GM19025 (cell line): Measurements from ENCODE around the gene SYT5.
"Not testable (repeated sequence)": the region's sequence is repeated elsewhere in the genome, so short reads cannot be mapped to it uniquely, and the experiment has no call there.

ENCODE experiments used
- ATAC-seq: cut with Tn5 transposase; IDR thresholded peaks from one replicate; pipeline ENCODE4 v1.9.1; 2021; ENCODE audit warnings: mild to moderate bottlenecking, low read depth, moderate library complexity; ENCODE audit not compliant: unreplicated experiment

Gene SYT5

DNA sequence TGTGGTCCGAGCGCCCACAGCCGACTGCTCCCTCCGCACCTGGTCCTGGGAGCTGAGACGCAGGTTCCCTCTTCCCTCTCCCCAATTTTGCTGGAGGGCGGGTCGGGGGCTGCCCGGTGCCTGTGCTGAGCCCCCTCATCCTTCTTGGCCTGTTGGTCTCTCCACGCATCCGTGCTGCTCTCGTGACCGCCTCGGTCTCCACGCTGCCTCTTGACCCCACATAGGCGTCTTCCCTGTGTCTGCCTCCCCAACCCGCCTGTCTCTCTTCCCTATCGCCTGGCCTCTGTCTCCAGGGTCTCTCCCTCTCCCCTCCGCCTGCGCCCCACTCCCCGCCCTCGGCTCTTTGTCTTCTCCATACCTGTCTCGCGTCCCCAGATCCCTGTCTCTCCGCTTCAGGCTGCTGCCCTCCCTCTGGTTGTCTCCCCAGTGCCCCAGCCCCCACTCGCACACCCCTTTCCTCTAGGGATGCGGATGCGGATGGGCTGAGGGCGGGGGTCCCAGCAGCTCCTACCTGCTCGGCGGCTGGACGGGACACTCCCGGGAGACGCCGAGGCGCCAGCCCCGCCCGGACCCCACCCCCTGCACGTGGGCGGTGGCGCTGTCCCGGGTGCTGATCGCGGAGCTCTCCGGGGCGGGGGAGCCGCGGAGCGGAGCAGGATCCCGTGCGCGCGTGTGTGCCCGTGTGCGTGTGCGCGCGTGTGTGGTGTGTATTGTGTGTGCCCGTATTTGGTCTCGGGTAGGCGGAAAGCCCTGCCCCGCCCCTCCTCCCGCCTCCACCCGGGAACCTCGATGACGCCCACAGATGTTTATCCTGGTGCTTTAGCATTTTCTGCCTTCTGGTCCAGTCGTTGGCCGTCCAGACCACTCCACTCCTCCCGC, at the start of gene SYT5:
SYT5 (minus strand) TSS at position 684 of the 879 bp plus-strand sequence. CDS start 1,248 bp downstream, outside the sequence.
- no peak for ATAC-seq

GRCh38 chr19:55229789-55230182, 49.7 kb upstream of the SYT5 start:
- ATAC-seq, result no peak

- ATAC-seq, result no peak
Observed at GRCh38 chr19:55229145-55229788, 49.2 kb upstream of the SYT5 start.

GRCh38 chr19:55228403-55229031, 48.4 kb upstream of the SYT5 start, which contains the start of gene TMEM86B:
Gene TMEM86B (minus strand): TSS chr19:55228763. CDS start chr19:55228741, 22 bp downstream.
- ATAC-seq, result no peak

DNA sequence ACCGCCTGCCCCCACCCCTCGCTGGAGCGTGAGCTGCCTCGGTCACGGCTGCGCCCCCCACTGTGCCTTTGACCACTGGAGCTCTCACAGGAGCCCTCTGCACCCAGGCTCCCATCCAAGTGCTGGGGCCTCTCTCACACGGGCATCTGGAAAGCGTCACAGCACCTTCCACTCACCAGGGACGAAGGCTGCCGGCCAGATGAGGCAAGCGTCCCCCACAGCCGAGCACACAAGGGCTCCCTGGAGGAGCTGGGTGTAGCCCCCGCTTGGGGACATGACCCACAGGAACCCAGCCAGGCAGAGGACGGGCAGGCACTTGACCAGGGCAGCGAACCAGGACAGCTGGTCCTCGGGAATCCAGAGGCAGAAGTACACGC, 47.9 kb upstream of the SYT5 start:
- no peak for ATAC-seq

DNA sequence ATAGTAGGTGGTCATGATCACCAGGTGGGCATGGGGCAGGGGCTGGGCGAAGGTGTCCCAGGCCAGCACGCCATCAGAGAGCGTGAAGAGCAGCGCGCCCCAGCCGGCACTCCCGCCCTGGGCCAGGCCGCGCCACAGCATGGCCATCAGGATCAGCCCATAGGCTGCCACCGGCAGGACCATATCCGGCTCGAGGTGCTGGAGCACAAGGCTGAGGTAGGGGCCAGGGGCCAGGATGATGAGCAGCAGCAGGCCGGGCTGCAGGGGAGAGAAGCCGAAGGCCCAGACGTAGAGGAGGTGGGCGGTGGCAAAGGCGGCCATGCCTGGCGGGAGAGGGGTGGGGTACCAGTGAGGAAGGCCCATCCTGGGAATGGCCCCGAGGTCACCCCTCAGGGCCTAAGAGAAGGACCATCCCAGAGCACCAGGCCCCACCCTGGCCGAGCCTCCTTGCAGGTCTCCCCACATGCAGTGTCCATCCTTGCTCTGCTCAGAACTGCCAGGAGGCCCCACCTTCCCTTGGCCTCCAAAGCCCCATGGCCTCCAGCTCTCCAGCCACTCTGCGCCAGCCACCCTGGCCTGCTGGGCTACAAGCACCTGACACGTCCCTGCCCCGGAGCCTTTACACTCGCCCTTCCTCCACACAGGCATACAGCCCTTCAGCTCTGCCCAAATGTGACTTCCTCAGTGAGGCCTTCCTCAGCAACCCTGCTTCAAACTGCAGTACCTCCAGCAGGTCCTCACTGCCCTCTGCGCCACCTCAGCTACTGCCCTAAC, 47.3 kb upstream of the SYT5 start:
- no peak for ATAC-seq

DNA sequence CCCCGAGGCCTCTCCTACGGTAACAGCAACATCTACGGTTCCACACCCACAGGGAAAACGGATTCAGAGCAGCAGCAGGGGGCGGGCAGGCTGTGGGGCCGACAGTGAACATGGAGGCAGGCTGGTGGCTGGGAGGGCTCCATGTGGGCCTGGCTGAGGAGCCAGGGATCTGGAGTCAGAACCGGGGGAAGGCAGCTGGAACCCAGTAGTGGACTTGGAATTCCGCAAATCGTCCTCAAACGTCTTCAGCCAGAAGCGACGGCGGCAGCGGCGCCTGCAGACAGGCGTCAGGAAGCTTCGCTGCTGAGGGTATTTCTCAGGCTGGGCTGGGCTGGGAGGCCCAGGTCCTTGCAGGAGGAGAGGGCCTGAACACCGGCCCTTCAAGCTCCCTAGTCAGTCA, 46.7 kb upstream of the SYT5 start:
- no peak for ATAC-seq

DNA sequence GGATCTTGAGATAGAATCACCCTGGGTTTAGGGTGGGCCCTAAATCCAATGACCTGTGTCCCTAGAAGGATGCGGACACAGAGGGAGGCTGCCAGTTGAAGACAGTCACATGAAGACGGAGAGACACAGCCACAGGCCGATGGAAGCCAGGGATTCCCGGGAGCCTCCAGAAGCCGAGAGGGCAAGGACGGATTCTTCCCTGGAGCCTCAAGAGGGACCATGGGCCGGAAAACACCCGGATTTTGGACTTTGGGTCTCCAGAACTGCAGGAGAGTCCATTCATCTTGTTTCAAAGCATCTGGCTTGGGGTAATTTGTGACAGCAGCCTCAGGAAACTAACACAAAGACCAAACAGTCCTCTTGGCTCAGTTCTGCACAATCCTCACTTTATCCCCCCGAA, 46.2 kb upstream of the SYT5 start:
- ATAC-seq, result no peak

DNA sequence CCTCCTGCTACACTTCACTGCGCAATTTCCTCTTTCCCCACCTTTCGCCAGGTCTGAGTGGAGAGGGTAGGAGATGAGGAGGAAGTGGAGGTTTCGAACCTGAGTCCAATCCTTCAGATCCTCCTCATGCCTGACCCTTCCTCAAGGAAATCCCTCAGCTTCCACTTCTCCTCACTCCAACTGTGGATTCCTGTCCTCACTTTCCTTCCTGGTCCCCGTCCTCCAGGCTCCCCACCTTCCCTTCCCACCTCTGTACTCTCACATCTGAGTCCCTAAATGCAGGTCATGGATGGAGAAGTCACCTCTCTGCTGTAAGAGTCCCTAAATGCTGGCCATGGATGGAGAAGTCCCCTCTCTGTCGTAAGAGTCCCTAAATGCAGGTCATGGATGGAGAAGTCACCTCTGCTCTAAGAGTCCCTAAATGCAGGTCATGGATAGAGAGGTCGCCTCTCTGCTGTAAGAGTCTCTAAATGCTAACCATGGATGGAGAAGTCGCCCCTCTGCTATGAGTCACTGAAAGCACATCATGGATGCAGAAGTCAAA, 45.4 kb upstream of the SYT5 start:
- ATAC-seq, result no peak

GRCh38 chr19:55224679-55225414, 44.8 kb upstream of the SYT5 start:
- ATAC-seq, result not testable (repeated sequence)

DNA sequence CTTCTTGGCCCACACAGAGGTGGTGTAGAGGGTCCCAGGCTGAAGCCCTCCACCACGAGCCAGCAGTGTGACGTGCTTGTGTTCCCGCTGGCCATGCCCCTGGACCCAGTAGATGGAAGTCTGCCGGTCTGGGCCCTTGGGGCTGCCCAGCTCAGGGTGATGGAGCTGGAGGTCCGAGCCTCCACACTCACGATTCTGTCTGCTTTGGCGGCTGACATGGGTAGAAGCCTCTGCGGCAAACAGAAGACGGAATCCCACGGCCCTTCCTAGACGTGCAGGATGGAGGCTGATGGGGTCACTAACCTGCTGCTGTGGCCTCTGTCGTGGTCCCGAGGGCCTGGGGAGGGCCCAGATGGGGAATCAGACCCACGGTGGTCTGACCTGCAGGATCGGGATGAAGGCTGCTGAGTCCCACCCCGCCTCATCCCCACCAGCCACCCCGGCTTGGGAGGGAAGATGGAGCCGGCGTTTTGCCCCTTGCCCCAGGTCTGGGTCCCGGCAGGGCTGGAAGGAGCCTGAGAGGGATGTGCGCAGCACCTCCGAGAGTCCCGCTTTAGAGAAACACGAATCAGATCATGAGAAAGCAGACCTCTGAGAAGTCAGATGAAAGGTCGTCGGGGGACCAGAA, 44.1 kb upstream of the SYT5 start:
- no peak for ATAC-seq

DNA sequence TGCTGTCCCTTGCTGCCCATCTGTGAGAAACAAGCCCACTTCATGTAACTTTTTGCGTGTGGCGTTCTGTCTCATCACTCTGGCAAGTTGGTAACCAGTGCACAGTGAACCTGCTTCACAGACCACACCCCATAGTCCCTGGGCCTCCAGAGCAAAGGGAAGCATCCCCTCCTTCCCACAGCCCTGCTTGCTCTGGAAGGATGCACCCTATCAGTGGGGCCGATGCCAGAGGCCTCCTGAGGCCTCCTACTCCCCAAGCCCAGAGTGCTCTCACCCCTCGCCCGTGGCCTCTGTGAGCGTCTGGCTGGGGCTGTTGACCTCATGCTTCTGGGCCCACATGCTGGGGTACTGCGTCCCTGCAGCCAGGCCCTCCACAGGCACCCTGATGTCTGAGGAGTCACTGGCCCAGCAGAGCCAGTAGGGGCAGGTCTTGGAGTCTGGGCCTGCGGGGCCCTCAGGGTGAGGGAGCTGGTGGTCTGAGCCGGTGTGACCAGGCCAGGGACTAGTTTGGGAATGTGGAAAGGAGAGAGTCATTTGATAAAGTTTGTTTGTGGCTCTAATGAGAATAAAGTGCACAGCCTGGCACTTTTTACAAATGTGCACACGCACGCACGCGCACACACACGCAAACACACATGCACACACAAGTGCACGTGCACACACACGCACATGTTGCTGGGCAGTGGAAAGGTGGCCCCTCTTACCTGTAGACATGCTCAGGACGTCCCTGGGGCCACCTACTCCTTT, 43.4 kb upstream of the SYT5 start:
- no peak for ATAC-seq

GRCh38 chr19:55220525-55220924, 40.4 kb upstream of the SYT5 start:
- ATAC-seq, result no peak

GRCh38 chr19:55216461-55217198, 36.5 kb upstream of the SYT5 start:
- ATAC-seq, result no peak

GRCh38 chr19:55213547-55213946, 33.5 kb upstream of the SYT5 start:
- ATAC-seq, result no peak

DNA sequence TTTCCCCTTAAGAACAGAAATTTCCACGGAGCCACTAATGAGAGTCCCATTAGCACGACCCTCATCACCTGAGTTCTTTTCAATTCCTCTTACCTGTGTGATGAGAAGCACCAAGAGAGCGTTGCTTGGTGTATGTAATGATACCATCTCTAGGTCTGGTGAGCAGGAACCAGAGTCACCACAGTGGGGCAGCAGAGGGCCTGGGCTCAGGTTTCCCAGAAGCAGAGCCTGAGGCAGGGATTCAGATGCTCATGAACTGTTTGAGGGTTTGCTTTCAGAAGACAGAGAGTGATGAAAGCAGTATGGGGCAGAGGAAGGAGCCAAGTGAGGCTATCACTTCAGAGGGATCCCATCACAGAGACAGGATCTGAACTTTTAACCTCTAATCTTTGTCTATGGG, 32.4 kb upstream of the SYT5 start:
- ATAC-seq, result no peak

DNA sequence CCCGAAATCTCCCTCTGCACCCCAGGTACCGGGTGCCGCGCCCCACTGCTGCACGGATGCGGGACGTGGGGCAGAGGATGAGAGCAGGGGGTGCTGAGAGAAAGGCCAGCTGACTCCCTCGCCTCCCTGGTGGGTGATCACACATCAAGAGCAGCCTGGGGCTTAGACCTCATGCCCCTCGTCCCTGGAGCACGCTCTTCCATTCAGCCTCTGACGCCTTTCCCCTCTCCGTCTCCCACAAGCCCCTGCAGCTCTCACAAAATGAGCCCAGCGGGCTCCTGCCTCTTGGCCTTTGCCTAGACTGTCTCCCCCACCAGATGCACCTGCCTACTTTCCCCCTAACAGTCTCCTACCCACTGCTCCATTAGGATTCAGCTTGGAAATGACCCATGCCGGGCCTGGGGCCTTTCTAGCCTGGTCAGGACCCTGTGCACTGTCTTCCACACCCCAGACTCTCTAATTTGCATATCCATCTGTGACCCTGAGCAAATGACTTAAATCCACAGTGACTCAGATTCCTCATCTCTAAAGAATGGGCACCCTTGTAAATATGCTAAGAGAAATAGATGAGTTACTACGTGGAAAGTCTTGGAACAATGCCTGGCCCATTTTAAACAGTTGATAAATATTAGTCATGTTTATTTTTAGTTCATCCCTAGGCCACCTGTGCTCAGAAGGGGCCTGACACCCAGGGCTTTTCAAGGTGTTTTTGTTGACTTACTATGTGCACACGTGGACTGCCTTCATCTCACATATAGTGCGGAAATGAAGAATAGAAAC, 29.8 kb upstream of the SYT5 start:
- ATAC-seq, result no peak
